ENCODE data around the gene PRELID1.
"Not testable (repeated sequence)": the region's sequence is repeated elsewhere in the genome, so short reads cannot be mapped to it uniquely, and the experiment has no call there.

Gene PRELID1, protein sequence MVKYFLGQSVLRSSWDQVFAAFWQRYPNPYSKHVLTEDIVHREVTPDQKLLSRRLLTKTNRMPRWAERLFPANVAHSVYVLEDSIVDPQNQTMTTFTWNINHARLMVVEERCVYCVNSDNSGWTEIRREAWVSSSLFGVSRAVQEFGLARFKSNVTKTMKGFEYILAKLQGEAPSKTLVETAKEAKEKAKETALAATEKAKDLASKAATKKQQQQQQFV

DNA sequence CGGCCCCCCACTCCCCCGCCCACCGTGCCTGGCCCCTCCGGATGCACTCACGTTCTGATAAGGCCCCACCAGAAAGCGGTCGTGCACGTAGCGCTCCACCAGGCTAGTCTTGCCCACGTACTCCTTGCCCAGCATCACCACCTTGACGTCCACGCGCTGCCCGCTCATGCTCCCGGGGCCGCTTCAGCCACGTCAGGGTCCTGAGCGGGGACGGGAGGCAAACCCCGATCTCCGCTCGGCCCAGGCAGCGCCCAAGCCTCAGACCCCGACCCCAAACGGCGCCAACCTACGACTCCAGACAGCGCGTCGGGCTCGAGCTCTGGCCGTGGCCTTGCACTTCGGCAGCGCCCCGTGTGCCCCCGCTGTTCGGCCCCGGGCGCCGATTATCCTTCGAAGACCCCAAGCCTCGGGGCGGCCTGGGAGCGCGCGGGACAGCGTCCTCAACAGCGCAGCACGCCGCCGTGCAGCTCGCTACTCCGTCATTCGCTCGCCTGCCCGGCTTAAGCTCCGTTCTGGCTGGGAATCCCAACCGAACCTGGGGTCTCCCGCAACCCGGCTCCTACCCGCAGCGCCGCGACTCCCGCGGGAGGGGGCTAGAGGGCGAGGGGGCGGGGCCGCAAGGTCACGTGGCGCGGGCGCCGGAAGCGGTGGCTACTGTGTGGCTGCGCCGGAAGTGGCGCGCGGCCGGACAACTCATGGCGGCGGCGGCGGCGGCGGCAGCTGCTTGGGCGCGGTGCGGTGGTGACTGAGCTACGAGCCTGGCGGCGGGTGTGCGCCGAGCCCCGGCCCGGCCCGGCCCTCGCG is at the start of gene PRELID1, which contains the start of gene RAB24:
TSS of gene PRELID1 (plus strand) at position 679 of the 804 bp plus-strand sequence. CDS start 187 bp downstream, outside the sequence.
TSS of gene RAB24 (minus strand) at position 599 of the 804 bp plus-strand sequence. CDS start at position 168, 431 bp downstream.
- DNase-seq, result peak; percentile 92

DNA sequence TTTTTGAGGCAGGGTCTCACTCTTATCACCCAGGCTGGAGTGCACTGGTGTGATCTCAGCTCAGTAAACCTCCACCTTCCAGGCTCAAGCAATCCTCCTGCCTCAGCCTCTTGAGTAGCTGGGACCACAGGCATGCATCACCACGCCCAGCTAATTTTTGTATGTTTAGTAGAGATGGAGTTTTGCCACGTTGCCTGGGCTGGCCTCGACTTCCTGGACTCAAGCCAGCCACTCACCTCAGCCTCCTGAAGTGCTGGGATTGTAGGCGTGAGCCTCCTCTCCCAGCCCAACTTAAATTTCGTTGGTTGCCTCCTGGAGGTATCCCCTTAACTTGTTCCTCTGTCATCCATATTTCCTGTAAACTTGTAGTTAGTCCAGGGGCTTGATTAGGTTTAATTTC is 47.3 kb upstream of the PRELID1 start:
- DNase-seq, result no peak

DNA sequence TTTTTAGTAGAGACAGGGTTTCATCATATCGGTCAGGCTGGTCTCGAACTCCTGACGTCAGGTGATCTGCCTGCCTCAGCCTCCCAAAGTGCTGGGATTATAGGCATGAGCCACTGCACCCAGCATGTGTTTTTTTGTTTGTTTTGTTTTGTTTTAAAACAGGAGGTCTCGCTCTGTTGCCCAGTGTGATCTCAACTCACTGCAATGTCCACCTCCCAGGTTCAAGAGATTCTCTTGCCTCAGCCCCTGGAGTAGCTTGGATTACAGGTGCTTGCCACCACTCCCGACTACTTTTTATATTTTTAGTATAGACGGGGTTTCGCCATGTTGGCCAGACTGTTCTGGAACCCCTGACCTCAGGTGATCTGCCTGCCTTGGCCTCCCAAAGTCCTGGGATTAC is 44.9 kb upstream of the PRELID1 start:
- not testable (repeated sequence) for DNase-seq

DNA sequence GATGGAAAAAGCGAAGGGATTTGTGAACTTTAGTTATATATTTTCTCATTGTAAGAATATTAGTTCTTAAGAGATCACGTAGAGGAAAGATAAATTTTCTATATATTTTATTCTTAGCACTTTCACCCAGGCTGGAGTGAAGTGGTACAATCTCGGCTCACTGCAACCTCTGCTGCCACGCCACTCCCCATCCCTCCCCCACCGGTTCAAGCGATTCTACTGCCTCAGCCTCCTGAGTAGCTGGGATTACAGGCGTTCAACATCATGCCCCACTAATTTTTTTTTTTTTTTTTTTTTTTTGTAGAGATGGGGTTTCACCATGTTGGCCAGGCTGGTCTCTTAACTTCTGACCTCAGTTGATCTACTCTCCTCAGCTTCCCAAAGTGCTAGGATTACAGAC is 42.6 kb upstream of the PRELID1 start:
- no peak for DNase-seq

DNA sequence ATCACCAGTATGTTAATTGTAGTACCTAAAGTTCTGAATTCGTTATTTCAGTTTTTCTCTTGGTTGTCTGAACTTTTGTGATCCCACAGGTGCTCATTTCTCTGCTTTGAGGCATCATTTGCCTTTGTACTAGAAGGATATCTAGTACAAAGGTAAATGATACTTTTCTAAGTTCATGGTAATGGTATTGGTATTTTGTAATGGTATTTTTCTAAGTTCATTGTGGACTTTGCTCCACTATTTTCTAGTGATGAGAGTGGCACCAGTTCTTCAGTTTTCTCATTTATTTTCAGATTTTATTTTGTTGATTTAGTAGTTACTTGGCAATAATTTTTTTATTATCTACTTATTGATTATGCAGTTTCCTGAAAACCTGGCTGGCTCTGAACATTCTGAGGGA is 42.1 kb upstream of the PRELID1 start:
- no peak for DNase-seq

DNA sequence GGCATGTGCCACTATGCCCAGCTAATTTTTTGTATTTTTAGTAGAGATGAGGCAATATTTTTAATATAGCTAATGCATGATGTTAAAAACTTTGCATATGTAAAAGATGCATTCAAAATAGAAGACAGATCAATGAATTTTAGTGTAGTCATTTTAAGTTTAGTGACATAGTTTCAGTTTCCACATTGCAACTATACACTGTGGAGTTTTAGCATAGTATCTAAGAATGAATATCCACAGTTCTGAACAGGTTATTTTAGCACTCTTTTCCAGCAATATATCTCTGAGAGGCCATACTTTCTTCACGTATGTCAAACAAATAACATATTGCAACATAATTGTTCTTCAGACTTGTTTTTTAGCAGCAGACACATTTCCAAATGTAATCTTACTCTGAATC is 39.4 kb upstream of the PRELID1 start:
- no peak for DNase-seq

DNA sequence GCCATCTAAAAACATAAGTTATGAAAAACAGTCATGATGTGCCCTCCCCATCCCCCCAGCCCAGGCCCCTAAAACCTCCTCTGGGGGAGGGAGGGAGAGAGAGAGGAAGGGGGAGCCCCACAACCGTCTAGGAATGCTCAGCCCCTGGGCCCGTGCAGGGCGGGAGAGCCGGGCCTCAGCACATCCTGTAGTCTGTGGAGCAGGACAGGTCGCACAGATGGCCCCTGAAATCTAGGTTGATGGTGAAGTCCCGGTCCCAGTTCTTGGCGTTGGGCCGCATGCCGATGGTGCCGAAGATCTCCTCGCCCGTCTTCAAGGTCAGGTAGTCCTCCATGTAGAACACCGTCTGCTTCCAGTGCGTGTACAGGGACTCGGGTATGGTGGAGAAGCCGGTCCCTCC is 38.2 kb upstream of the PRELID1 start:
- DNase-seq, result no peak

DNA sequence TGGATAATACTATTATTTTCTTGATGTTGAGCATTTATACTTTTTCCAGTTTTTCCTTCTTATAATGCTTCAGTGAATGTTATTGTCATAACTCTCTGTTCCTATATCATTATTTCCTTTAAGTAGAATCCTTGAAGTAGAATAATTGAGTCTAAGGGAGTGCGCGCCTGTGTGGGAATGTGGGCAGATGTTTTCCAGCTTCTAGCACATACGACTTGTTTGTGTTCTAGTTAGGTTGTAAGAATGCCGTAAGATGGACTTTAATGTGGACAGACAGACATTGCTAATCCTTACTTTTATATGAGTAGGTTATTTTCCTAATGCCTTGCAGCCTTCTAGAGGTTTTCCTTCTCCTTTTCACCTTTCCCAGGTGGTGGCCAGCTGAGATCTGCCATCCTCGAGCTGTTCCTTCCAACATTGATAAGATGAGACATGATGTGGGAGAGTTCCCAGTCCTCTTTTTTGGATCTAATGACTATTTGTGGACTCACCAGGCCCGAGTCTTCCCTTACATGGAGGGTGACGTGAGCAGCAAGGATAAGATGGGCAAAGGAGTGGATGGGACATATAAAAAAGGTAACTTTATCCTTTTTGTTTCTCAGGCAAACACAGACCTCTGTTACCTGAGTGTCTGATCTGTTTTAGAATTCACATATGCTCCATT is 34.2 kb upstream of the PRELID1 start:
- DNase-seq, result no peak

DNA sequence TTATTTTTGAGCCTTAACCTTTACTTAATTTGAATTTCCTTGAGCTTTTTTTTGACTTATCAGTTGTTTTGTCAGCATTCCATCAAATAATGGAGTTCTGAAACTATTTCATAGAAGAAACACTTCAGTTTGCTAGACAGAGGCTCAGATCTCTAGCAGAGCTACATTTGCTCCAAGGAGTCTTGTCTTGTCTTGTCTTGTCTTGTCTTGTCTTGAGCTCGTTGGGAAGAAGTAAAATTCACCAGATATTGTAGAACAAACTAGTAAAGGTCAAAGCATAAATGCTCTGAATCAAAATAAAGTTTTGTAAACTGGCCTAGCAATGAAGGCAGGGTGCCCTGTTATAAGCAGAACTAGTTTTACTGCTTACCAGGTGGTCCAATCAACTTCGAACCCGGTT is 33.6 kb upstream of the PRELID1 start:
- no peak for DNase-seq

DNA sequence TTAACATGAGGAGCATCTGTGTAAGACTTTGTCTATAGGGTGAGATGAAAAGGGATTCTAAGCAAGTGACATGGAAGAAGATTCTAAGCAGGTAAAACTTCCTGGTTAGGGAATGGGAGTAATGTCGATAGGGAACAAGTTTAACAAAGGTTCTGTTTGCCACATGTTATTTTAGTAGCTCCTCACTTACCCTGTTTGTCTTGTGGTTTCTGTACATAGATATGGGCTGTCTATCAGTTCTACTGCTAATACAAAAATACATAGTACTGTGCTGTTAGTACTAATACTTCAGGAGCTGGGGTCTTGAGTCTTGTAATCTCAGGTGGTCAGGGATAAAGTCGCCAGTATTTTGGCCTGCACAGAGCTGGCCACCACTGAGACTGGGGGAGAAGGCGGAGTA is 32.9 kb upstream of the PRELID1 start:
- DNase-seq, result no peak

DNA sequence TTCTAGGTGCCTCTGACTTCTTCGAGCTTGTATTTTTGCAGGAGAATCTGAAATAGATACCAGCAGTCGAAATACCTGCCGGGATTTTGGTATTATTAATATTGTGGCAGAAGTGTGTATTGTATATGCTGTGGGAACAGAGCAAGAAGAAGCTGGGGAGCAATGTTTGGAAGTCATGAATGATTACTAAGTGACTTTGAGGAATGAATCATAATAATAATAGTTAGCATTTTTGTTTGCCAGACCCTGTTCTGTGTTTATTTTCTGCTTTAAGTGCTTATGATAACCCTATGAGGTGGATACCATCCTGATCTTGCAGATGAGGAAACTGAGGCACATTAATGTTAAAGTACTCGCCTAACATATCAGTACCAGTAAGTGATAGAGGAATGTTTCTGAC is 32.5 kb upstream of the PRELID1 start:
- DNase-seq, result no peak

DNA sequence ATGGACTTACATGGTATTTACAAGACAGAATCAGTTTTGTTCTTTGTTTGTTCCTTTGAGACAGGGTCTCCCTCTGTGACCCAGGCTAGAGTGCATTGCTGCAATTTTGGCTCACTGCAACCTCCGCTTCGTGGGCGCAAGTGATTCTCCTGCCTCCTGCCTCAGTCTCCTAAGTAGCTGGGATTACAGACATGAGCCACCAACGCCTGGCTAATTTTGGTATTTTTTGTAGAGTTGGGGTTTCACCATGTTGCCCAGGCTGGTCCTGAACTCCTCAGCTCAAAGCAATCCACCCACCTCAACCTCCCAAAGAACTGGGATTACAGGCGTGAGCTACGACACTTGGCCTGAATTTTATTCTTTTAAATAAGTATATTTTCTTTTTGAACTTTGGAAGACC is 27.7 kb upstream of the PRELID1 start:
- no peak for DNase-seq

DNA sequence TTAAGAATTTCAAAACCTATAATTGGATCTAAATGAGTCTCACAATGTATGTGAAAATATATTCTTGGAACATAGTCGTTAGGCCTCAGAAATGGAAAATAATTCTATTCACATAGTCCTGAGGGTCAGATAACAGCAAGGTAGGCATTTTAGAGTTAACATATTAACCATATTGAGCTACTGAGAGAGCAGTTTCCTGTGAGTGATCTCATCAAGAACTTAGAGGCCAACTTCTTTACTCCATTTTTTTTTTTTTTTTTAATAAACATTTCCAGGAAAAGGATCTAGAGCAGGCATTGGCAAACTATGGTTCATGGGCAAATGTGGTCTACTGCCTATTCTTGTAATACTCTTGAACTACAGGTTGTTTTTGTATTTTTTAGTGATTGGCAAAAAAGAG is 26.7 kb upstream of the PRELID1 start:
- no peak for DNase-seq

DNA sequence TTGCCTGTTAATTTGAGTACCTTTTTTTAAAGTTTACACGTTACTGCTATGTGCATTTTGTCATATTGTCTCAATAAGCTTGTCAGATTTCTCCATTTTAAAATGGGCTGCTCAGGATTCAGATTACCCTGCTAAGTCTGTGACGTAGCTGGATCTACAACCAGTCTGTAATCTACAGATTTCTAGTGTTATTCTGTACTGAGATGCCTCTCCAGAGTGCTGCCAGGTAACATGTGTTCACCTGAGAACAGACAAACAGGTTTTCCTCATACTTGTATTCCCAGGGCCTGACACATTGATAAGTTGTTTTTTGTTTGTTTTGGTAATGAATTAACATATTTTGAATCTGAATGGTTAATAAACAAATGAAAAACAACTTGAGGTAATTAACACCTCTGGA is 15.4 kb upstream of the PRELID1 start:
- no peak for DNase-seq

DNA sequence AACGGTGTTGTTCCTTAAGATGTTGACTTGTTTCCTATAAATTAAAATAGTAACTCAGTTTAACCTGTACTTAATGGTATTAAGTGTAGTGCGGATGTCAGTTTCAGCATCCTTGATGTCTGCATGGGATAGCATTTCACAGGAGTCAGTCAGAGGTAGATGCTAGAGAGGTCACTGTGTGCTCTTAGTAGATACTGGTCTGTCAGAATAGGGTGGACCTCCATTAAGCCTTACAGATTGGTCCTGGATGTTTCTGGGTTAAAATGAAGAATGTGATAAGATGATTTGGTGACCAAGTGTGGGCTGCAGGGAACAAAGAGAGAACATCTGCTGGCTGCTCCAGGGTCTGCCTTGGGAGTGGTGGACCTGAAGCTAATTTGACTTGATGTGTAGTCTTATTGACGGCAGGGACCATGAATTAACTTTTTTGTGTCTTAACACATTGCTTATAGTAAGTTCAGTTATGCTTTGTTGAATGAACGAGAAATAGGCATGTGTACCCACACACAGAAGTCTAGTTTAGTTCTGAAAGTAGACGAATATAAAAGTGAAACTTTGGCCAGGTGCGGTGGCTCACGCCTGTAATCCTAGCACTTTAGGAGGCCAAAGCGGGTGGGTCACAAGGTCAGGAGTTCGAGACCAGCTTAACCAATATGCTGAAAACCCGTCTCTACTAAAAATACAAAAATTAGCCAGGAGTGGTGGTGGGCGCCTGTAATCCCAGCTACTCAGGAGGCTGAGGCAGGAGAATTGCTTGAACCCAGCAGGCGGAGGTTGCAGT is 12.6 kb upstream of the PRELID1 start:
- no peak for DNase-seq

DNA sequence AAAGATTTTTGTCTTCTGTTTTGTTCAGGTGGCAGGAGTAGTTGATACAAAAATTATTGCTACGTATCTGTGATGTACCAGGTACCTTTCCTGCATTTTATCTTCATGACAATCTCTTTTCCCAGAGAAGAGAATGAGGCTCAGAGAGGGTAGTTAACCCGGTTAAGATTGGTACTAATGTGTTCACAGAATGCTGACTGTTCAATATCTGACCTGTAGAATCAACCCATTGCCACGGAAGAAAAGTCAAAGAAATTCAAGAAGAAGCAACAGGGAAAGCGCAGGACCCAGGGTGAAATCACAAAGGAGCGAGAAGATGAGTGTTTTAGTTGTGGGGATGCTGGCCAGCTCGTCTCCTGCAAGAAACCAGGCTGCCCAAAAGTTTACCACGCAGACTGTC is 11.9 kb upstream of the PRELID1 start:
- no peak for DNase-seq

DNA sequence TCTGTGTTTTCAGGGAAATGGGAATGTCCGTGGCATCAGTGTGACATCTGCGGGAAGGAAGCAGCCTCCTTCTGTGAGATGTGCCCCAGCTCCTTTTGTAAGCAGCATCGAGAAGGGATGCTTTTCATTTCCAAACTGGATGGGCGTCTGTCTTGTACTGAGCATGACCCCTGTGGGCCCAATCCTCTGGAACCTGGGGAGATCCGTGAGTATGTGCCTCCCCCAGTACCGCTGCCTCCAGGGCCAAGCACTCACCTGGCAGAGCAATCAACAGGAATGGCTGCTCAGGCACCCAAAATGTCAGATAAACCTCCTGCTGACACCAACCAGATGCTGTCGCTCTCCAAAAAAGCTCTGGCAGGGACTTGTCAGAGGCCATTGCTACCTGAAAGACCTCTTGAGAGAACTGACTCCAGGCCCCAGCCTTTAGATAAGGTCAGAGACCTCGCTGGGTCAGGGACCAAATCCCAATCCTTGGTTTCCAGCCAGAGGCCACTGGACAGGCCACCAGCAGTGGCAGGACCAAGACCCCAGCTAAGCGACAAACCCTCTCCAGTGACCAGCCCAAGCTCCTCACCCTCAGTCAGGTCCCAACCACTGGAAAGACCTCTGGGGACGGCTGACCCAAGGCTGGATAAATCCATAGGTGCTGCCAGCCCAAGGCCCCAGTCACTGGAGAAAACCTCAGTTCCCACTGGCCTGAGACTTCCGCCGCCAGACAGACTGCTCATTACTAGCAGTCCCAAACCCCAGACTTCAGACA is 9.6 kb upstream of the PRELID1 start:
- DNase-seq, result no peak

DNA sequence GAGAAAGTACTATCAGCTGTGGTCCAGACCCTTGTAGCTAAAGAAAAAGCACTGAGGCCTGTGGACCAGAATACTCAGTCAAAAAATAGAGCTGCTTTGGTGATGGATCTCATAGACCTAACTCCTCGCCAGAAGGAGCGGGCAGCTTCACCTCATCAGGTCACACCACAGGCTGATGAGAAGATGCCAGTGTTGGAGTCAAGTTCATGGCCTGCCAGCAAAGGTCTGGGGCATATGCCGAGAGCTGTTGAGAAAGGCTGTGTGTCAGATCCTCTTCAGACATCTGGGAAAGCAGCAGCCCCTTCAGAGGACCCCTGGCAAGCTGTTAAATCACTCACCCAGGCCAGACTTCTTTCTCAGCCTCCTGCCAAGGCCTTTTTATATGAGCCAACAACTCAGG is 9.0 kb upstream of the PRELID1 start:
- DNase-seq, result no peak

DNA sequence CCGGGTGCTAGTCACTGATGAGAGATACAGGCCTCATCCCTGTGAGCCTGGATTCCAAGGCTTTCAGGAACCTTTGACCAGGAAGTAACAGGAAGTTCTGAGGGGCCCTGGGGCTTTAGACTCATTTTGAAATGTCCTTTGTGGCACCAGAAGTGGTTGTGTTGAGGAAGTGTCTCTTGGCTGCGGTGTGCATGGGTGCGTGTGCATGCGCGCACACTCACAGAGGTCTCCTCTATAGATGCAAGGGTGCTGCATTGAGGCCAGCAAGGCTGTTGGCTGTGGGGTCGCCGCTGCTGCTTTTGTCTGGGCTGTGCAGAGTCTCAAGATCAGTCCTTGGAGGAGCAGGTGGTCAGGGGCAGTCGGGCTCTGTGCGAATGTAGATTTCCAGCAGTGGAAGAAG is 7.7 kb upstream of the PRELID1 start:
- DNase-seq, result no peak

DNA sequence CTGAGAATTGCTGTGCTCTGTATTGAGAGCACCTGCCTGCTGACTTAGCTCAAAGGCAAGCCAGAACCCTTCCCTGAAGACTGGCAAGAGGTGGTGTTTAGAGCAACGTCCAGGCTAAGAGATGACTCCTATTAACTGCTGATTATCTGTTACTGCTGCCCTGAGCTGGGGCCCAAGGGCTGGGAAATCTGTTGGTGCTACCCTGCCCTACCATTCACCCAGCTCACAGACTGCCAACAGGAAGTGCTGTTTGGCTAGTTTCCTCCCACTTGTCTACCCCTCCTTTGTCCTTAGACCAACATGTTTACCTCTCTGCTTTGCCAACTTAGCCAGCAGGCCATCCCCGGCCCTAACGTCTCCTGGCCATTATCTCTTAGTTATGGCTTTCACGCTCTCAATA is 7.0 kb upstream of the PRELID1 start:
- DNase-seq, result no peak

DNA sequence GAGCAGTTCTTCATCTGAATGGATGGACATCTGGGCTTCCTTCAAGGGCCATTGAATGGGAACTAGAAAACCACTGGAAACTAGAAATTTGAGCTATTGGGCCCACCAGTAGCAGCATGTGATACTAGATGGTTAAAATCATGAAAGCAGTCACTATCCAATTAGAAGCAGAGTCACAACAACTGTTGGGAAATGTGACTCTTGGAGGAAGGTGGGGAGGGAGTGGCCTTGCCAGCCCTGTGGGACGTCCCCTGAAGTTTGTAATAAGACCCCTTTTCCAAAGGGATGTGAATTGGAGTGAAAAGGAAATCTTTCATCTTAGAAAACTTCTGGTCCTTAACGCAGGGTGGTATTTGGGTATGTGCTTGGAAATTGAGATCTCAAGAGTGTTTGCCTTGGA is 5.7 kb upstream of the PRELID1 start:
- no peak for DNase-seq

DNA sequence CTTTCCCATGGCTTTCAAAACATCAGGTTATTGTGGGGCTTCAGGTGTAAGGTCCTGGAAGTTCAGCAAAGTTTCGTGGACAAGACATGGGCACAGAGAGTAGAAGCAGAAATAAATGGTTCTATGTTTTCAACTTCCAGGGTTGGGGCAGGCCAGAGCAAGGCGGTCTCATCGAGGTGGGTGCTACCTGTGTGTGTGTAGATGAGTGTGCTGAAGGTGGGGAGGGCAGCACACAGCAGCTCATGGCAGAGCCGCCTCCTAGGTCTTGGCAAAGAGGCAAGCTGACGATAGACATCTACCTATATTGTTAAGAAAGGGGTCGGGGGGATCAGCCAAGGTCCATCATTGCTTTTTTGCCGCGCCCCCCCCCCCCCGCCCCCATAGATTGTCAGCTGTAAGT is 3.9 kb upstream of the PRELID1 start:
- no peak for DNase-seq

Data from hematopoietic multipotent progenitor cell treated with erythropoietin and hydrocortisone succinate and interleukin-3 and kit ligand, for 6 days (in vitro differentiated cells).